HG03060 (cell line): ENCODE measurements around the gene TRAT1.
"Not testable (repeated sequence)": the region's sequence is repeated elsewhere in the genome, so short reads cannot be mapped to it uniquely, and the experiment has no call there.

Experiments used
- ATAC-seq: cut with Tn5 transposase; IDR thresholded peaks from one replicate; pipeline ENCODE4 v1.9.1; 2021; ENCODE audit warnings: low read depth, moderate number of reproducible peaks; ENCODE audit not compliant: unreplicated experiment

TRAT1 gene, protein sequence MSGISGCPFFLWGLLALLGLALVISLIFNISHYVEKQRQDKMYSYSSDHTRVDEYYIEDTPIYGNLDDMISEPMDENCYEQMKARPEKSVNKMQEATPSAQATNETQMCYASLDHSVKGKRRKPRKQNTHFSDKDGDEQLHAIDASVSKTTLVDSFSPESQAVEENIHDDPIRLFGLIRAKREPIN

DNA sequence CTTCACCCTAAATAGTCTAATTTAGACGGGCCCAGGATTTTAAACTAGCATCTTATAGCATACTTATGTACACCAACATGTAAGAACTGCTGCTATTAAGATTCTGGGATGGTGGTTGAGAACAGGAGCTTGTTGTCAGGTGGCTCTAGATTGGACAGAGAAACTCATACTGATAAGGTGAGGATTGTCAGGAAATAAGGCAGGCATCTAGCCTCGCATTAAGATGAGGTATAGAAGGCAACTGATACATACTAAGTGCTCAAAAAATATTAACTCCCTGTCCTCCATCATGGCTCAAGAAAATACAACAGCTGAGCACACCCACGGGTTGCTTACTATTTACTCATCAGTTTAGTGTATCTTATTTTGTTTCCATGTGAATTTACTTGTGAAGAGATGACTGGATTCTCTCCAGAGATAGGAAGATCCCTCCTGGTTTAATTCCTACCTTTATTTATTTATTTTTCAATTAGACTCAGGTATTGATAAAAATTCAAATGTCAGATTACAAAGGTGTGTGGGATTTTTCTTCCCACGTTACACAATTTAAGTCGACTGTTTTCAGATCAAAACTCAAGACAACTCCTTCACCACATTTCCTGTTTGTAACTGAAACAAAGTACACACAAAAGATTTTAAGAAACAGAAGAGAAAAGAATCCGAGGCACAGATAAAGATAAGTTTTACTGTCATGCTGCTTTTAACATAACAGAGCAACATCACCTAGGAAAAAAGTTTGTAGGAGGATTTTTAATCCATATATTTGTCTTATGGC lies at the start of gene TRAT1:
Gene TRAT1 (plus strand): TSS at position 664 of the 775 bp plus-strand sequence. CDS start 142 bp downstream, outside the sequence.
- no peak for ATAC-seq

DNA sequence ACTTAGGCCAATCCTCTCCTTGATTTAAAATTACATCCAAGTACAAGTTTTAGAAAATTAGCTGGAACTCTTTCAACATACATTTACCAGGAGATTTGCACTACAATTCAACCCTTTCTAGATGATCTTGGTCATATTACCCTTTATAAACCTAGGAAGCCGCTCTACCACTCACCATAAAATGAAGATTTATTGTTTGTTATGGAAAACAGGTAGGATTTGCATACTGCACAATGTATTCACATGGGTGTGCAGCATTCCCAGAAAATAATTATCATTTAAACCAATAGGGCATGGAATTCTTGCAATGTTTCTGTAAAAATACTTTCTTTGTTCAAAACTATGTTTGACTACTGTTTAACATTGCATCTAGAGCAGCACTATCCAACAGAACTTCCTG lies 46.9 kb upstream of the TRAT1 start:
- no peak for ATAC-seq

DNA sequence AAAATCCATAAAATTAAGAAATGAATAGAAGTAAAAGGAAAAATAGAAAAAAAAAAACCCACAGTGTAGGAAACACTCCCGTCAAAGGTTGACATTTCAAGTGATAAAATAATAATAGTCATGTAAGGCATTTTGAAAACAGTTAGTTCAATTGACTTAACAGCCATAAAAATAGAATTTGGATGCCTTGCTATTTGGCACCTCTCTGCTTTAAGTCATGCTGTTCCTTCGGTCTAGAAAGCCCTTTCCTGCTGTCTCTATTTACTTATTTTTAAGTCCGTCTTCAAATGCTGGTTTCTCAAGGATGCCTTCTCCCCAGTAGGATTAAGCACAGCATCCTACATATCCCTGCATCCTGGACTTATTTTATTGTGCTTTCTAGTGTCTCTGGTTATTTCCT lies 43.1 kb upstream of the TRAT1 start:
- ATAC-seq: no peak

DNA sequence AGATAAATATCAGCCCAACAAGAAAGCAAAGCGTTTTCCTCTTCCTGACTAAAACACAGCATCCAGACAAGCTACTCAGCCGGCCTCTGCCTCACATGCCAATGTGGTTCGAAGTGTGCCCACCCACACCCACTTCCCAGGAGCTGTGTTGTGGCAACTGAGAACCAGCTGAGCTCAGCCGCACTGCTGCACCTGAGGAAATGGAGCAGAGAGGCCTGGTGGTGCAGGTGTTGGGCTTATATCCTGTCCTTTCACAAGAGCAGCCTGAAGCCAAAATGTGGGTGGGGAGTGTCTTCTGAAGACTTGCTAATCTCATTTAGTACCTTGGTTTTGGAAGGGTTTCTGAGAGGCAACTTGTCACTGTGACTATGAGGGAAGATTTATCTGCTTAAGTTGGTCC lies 42.4 kb upstream of the TRAT1 start:
- ATAC-seq: no peak

DNA sequence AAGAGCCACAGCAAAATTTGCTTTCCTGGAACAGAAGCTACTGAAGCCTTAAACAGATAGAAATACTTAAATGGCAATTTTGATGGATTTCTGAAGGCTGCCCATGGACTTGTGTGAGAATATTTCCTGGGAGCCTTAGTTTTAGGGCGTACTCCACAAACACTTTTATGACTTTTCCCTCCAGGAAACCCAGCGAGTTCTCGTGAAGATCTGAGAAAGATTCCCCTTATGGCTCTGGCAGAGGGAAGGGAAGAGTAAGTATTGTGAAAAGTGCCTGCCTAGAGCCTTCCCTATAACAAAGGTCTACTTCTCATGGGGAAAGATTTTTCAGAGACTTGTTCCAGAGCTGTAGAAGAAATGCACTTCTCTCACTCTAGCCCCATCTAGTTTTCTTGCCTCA lies 31.1 kb upstream of the TRAT1 start:
- no peak for ATAC-seq

DNA sequence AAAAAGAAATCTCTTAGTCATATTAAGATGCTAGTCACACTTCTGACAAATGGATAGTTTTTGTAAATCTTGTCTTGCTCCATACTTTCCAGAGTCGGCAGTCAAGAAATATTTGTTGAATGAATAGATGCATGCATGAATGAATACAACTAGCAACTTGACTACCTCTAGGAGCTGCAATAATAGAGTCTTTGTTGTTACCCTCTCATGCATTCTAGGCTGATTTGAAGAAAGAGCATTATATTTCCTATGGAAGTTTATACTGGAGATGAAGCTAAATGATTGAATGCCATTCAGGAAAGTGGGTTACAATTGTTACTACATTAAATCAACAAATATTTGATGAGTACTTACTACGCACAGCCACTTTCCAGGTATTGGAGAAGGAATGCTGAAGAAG lies 18.1 kb upstream of the TRAT1 start:
- no peak for ATAC-seq

DNA sequence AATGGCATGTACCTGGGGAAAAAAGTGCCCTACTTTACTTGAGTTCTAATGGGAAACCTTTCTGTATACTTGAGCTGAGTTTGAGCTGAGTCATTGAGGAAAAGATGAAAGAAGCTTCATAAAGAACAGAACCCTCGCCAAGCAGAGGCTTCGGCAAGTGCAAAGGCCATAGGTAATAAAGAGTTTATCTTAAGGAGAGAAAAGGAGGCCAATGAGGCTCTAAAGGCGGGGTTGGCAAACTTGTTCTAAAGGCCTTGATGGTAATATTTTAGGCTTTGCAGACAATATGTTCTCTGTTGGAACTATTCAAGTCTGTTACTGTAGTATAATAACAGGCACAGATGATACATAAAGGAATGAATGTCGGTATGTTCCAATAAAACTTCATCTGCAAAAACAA lies 17.6 kb upstream of the TRAT1 start:
- no peak for ATAC-seq

DNA sequence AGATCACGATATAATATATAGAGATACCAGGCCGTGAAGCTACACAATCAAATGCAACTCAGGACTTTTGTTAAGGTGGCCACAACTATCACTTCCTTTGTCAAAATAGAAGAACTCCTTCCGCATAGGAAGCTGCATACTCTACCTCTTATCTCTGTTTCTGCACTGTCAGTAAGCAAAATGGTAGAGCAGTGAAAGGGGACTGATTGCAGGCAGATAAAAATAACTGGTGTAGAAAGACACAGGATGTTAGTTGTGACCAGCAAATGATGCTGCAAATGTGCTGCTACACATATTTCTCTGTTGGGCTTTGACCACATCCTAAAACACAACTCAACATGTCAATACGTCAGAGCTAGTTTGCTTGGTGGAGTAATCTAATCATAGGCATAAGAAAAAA lies 16.3 kb upstream of the TRAT1 start:
- no peak for ATAC-seq

DNA sequence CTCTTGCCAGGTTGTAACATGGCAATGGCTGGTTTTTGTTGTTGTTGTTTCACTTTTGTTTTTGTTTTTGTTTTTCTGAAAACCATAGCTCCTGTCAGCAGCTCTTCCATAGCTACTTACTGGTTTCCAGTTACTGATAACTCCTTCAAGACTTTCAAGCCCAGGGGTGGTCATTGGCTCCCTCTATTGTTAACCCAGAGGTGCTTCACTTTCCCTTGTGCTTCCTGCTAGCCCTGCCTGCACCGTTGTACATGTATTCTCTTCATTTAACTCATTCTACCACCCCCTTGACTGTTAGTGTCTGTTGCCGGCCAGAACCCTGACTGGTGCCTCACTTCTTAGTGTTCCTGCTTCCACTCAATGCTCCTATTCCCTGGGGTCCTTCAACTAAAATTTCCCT lies 4.2 kb upstream of the TRAT1 start:
- ATAC-seq: no peak

DNA sequence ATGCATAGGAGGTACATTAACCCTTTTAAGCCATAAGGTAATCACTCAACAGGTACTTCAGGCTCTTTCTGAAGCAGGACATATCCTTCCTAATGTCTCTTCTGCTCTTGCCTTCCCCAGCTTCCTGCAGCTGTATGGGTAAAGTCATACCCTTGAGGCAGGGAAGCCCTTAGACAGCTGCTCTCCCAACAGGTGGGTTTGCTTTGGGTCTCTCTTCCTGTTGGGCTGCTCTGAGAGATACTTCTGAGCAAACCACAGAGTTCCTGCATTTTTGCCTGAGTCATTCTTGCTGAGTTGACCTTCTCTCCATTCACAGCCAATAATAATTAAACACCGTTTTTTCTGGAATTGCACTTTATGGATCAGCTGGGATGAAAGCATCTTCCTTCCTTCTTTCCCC lies 2.0 kb upstream of the TRAT1 start:
- ATAC-seq: no peak

DNA sequence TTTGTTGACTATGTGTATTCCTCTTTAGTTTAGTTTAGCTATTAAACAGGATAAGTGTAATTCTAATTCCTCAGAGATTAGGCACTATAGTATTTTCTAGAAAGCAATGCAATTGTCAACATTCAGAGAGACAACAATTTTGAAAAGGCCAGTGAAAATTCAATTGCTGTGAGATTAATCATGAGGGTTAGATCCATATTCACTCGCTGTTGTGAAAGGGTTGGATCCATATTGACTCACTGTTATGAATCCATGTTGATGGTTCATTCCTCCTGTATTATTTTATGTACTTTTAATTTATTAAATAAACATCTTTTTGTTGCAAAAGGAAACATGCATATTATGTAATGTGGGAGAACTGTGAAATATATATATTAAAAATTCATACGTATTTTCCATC lies 641 bp downstream of the TRAT1 start:
- ATAC-seq: no peak

DNA sequence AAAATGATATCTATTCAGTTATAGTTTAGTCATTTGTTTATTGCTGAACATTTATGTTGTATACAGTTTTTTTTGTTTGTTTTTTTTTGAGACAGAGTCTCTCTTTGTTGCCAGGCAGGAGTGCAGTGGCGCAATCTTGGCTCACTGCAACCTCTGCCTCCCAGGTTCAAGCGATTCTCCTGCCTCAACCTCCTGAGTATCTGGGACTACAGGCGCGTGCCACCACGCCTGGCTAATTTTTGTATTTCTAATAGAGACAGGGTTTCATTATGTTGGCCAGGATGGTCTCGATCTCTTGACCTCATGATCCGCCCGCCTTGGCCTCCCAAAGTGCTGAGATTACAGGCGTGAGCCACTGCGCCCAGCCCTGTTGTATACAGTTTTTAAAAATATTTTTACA lies 1.2 kb downstream of the TRAT1 start:
- ATAC-seq: not testable (repeated sequence)

DNA sequence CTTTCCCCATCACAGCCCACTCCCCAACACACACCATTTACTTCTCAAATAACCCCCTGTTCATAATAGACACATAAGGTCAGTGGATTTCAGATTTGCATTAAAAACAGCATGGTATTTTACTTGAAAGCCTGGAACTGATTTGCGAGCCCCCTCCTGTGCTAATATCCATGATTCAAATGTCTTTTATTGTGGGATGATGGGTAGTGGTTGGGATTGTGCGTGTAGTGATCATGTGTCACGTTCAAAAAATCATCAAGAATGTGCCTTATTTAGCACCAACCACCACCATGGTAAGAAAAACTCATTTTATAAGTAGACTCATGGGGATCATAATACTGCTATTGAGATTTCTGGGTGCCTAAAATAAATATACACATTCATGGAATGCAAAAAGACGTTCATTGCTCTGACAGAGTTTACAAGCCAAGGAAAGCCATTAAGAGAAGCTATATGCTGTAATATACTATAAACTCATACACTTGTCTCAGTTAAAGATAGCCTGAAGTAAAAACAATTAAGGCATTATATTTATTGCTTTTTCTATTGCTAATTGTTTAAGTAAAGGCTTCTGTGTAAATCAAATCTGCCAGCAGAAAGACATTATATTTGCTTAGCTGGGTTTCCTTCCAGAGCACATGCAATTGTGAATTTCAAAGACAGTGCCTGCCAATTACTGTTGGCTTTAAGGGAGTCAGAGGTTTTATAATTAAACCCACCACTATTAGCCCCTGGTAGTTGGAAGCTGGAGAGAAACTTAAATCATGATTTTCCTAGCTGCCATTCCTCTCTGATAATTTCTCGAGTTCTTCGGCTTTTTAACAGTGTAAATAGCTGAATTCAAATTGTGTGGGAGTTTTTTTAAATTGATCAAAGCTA lies 4.0 kb downstream of the TRAT1 start:
- no peak for ATAC-seq

DNA sequence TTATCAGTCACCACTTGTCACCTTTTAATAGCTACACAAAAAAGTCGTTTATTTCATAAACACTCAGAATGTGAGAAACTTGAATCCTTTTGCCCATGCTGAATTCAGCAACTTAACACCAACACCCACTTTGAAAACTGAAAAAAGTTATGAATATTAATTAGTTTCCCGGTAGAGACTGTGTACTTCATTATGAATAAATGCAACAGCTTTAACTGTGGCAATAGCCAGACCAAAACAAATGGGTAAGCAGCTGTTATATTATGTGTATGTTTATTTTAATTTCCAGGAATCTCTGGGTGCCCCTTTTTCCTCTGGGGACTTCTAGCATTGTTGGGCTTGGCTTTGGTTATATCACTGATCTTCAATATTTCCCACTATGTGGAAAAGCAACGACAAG lies 7.8 kb downstream of the TRAT1 start:
- ATAC-seq: no peak

DNA sequence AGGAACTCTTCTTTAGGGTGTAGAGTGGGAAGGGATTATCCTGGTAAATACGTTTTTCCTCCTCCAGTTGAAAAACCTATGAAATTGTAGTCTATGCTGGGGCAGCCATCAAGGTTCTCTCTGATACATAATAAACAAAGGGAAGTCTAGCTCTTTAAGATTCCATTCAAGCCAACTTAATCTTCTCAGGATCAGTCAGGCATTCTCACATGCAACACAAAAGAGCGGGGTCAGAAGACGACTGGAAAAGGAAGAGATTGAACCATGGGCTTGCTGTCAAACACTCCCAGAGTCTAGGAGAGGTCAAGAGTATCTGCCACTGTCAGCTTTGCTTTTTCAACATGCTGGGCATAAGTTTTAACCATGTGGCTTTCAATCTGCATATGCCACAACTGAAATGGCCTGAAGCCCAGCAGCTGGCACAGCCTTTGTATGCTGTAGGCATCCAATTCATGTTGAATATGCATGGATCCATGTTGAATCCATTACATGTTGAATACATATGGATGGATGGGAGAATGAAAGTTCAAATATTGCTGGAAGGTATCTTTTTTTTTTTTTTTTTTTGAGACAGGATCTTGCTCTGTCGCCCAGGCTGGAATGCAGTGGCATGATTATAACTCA lies 8.5 kb downstream of the TRAT1 start:
- no peak for ATAC-seq

DNA sequence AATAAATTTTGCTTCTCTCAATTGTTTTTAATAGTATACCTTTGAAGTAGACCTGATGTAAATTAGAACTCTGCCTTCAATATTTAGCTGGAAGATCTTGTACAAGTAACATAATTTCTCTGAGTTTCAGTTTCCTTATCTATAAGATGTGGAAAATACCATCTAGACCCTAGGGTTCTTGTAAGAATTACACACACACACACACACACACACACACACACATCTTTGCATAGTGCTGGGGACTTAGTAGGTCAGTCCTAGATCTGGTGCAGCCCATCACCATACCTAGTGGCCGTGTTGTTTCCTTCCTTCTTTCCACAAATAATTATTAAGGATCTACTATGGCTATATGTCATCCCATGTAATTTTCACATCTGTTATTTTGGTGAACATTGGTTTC lies 11.0 kb downstream of the TRAT1 start:
- ATAC-seq: no peak

DNA sequence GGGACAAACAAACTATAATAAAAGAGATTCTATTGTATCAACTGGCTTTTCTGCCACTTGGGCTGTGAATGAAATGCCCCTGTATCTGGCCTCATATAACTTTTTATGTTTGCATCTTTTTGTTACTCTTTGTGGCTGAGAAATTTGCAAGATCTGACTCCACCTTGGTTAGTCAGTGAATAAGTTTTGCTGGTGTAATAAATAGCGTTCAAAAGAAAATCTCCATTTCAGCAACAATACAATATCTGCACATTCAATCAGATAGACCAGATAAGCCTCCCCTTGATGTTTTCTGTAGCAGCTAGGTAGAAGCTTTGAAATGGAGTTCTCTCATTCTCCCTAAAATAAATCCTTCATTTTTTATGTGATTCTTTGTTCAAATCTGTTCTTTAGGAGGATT lies 12.0 kb downstream of the TRAT1 start:
- no peak for ATAC-seq

DNA sequence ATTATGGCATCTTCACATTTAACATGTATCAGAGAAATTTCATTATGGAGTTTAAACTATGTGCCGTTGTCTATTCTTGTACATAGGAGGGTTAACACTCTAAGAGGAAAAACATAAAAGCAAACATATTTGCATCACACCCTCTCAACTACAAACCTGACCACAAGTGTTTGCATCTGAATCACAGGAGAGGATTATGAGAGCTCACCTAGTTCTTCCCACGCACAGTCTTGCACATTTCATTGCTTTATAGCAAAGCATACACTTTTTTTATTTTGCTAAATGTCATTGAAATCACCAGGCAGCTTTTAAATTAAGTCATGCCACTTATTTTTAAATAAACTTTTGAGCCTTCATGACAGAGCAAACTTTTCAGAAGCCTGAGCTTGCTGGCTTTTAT lies 12.5 kb downstream of the TRAT1 start:
- no peak for ATAC-seq

DNA sequence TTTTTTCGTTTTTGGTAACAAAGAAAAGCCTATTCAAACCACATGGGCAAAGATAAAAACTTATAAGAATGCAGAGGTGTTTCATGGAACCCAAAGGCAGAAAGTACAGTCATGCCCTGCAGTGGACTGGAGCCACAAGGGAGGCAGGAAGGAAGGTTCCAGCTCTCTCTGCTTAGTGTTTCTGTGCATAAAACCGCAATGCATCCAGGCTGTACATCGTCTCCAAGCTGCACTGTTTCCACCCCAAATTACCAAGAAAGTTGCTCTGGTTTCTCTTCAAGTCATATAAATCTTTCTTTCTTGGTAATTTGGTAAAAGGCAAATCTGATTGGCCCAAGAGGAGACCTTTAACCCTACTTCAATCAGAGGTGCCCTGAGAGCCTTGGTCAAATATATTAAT lies 15.8 kb downstream of the TRAT1 start:
- ATAC-seq: no peak

DNA sequence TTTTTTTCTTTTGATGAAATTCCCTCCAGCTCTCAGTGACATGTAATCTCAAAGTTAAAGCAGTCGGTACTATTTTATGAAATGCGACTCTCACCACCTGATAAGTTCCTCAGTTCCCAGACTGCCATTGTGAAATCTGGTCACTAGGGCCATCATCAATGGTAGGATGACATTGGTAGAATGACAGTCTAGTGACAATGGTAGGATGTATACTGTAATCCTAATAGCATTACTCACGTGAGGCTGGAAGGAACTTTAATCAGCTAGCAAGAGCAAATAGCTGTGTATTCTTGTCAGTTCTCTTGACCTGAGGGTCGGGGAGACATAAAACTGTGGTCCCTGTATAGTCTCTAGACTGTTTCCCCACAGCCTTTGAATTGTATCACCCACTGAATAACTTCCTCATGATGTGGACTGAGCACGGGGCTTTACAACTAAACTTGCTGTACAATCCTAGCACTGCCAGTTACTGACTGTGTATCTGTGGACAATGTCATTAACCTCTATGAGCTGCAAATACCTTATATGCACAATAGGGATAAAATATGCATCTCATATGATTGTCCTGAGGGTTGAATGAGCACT lies 23.2 kb downstream of the TRAT1 start:
- ATAC-seq: no peak

DNA sequence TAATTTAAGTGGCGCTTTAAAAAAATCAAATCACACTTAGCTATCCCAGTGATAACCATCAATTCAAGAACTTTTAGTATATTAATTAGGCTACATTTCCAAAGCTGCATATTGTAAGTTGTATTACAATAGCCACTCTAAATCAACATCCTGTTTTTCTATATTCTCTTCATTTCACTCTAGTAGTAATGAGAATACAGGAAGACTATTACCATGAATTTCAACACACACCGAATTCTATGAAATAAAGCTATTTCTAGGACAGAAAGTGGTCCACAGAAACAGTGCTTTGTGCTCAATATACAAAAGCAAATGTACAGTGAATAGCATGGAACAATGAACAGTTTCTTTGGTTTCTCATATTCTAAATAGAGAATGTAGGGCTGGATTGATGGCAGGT lies 24.6 kb downstream of the TRAT1 start:
- ATAC-seq: no peak
